Keratinocyte (primary cell): ENCODE results near the gene AFDN. TPM values are rescaled to one million over a fixed set of nuclear protein-coding genes. Genes with fewer than 3 reads are reported as not detected.

Experiments
- DNase-seq: peaks from one replicate; pipeline ENCODE4 v3.0.0-alpha.2; 2011; ENCODE audit warnings: low read depth, missing footprints, low spot score
- FAIRE-seq: peaks from 2 replicates; lab custom pipeline; 2011; peaks lifted over from hg19 to GRCh38; lab: Jason Lieb, UNC
- H2AFZ ChIP-seq: 2 replicates; pipeline ENCODE4 v1.6.0; 2012; ENCODE audit warnings: low read length, control low read depth, inconsistent platforms; ENCODE audit not compliant: control insufficient read depth
- H3K27ac ChIP-seq: 2 replicates; pipeline ENCODE4 v1.5.1; 2011; ENCODE audit warnings: low read length; ENCODE audit not compliant: control insufficient read depth, insufficient read depth
- H3K27me3 ChIP-seq: 3 replicates; pipeline ENCODE4 v1.6.0; 2011; ENCODE audit warnings: low read length; ENCODE audit not compliant: control insufficient read depth, insufficient read depth; ENCODE audit errors: extremely low read depth
- H3K36me3 ChIP-seq, 2 experiments: 2 replicates in 1 of 2; 3 replicates in 1 of 2; pipeline ENCODE4 v1.5.1; 2011; ENCODE audit warnings: low read length in 2 of 2, mild to moderate bottlenecking in 1 of 2; ENCODE audit not compliant: control insufficient read depth in 2 of 2, insufficient read depth in 2 of 2; ENCODE audit errors: extremely low read depth in 1 of 2
- H3K4me1 ChIP-seq: 3 replicates; pipeline ENCODE4 v1.5.1; 2011; ENCODE audit warnings: low read length; ENCODE audit not compliant: control insufficient read depth, insufficient read depth; ENCODE audit errors: extremely low read depth
- H3K4me2 ChIP-seq: 3 replicates; pipeline ENCODE4 v1.6.0; 2011; ENCODE audit warnings: low read depth, low read length; ENCODE audit not compliant: control insufficient read depth, insufficient read depth; ENCODE audit errors: extremely low read depth
- H3K4me3 ChIP-seq, 3 experiments: fragments of 200-600 bp in 1 of 3; sonication (generic) in 1 of 3; 2 replicates in 2 of 3; 3 replicates in 1 of 3; pipeline ENCODE4 v1.5.1; 2011 to 2016; ENCODE audit warnings: low read length in 3 of 3, mild to moderate bottlenecking in 3 of 3, control low read depth in 2 of 3, inconsistent platforms in 1 of 3, low read depth in 1 of 3, mixed read lengths in 1 of 3, mixed run types in 1 of 3, moderate library complexity in 1 of 3; ENCODE audit not compliant: control insufficient read depth in 2 of 3, insufficient read depth in 2 of 3; ENCODE audit errors: extremely low read depth in 1 of 3
- H3K79me2 ChIP-seq: 2 replicates; pipeline ENCODE4 v1.6.0; 2012; ENCODE audit warnings: low read length; ENCODE audit not compliant: control insufficient read depth, insufficient read depth
- H3K9ac ChIP-seq: 3 replicates; pipeline ENCODE4 v1.6.0; 2011; ENCODE audit warnings: low read length; ENCODE audit not compliant: control insufficient read depth, insufficient read depth; ENCODE audit errors: extremely low read depth
- H3K9me1 ChIP-seq: 3 replicates; pipeline ENCODE4 v1.6.0; 2011; ENCODE audit warnings: low read length; ENCODE audit not compliant: control insufficient read depth, insufficient read depth; ENCODE audit errors: extremely low read depth
- H3K9me3 ChIP-seq: 2 replicates; pipeline ENCODE4 v1.5.1; 2012; ENCODE audit warnings: low read depth, low read length; ENCODE audit not compliant: control insufficient read depth
- H4K20me1 ChIP-seq: 3 replicates; pipeline ENCODE4 v1.6.0; 2011; ENCODE audit warnings: low read length; ENCODE audit not compliant: control insufficient read depth, insufficient read depth; ENCODE audit errors: extremely low read depth
- CTCF ChIP-seq, 3 experiments: IDR thresholded peaks in 1 of 3; conservative IDR thresholded peaks in 1 of 3; optimal IDR thresholded peaks in 1 of 3; 2 replicates in 2 of 3; 3 replicates in 1 of 3; pipeline versions ENCODE3 to v1.5.1; 2011; ENCODE audit warnings: low read length in 3 of 3, mild to moderate bottlenecking in 3 of 3, moderate library complexity in 2 of 3, control low read depth in 1 of 3, inconsistent platforms in 1 of 3; ENCODE audit not compliant: insufficient read depth in 2 of 3; ENCODE audit errors: extremely low read depth in 1 of 3
- EZH2 ChIP-seq: IDR thresholded peaks from one replicate; pipeline ENCODE4 v1.6.1; 2012; ENCODE audit warnings: inconsistent platforms, mild to moderate bottlenecking, low read length, moderate library complexity
- dilution Hi-C: fragments of 300-500 bp; cut with MboI; formaldehyde crosslinking; loops from one replicate; pipeline ENCODE4 v1.7.0; 2020; ENCODE audit warnings: low sequenced_read_pairs; ENCODE audit not compliant: extremely low pct_ligation_motif_present
- polyA plus RNA-seq, 5 experiments: library from polyadenylated mRNA; depleted of rRNA in 3 of 5; stranded (reverse) in 3 of 5; stranded (forward) in 1 of 5; unstranded in 1 of 5; fragments of >200 nt; gene quantifications; 1 replicate in 1 of 5; 2 replicates in 3 of 5; 3 replicates in 1 of 5; pipeline versions ENCODE4 v1.2.1 to v1.2.3, GENCODE V29; 2011 to 2012; ENCODE audit warnings: missing spikeins in 2 of 5, low read depth in 1 of 5, low replicate concordance in 1 of 5

Gene AFDN
- polyA plus RNA-seq, 1 donor (not counting 4 experiments of a cell fraction or from before 2014, with no cell fraction given), result 46.5 TPM

GRCh38 chr6:167946604-167947003 lies 119.9 kb downstream of the AFDN start:
- Histone ChIP-seq H3K9ac (no peak overlapping the region), H3K4me2 (no peak overlapping the region), H4K20me1 (no peaks in the 10 kb centered on the region), H3K79me2 (no peaks in the 10 kb centered on the region), H3K9me1 (no peaks in the 10 kb centered on the region), H3K4me1 (no peaks in the 10 kb centered on the region), H3K4me3 (no peak overlapping the region), H3K27ac (no peak overlapping the region), H2AFZ (no peak overlapping the region), H3K9me3 (no peaks in the 10 kb centered on the region), H3K27me3 (no peaks in the 10 kb centered on the region), H3K36me3 (peaks cover 20 to 33% of the 10 kb centered on the region in 2 experiments)
- TF ChIP-seq CTCF (optimal IDR thresholded peaks at IDR 0.05 in 1 of 3, IDR thresholded peaks at IDR 0.05 in 1 of 3, conservative IDR thresholded peaks at IDR 0.05 in 1 of 3; ENCODE audit: extremely low read depth in 1 of 3, insufficient read depth in 2 of 3, low read length in 3 of 3), result no peak
- TF ChIP-seq EZH2, result no peak
- dilution Hi-C loops, result no loop called here
- FAIRE-seq (no peak), DNase-seq (no peak)

DNA sequence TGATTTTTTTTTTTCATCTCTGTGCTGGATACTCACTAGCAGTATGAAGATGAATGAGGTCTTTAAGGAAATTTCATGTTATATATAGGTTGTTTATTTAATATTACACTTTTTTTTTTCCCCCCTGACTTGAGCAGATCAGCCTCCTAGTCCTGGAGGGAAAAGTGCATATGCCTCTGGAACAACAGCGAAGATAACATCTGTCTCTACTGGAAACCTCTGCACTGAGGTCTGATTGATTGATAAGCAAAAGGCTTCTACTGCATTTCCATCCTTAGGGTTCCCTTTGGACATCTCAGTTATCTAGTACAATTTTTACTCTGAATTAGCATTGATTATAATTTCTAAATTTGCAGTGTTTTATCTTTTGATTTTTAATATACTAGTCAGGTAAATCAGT lies 121.0 kb downstream of the AFDN start:
- H3K79me2 ChIP-seq, result no peaks in the 10 kb centered on the region
- no peaks in the 10 kb centered on the region for H3K9me3 ChIP-seq
- H3K9me1 ChIP-seq, result no peaks in the 10 kb centered on the region
- no peak overlapping the region for H3K4me3 ChIP-seq
- H3K27ac ChIP-seq, result no peak overlapping the region
- DNase-seq, result no peak
- H4K20me1 ChIP-seq, result no peaks in the 10 kb centered on the region
- dilution Hi-C loops, result no loop called here
- no peak for FAIRE-seq
- peaks cover 5% of the 10 kb centered on the region for H3K4me1 ChIP-seq
- H3K27me3 ChIP-seq, result no peaks in the 10 kb centered on the region
- no peak overlapping the region for H3K9ac ChIP-seq
- TF ChIP-seq CTCF (optimal IDR thresholded peaks at IDR 0.05 in 1 of 3, IDR thresholded peaks at IDR 0.05 in 1 of 3, conservative IDR thresholded peaks at IDR 0.05 in 1 of 3; ENCODE audit: extremely low read depth in 1 of 3, insufficient read depth in 2 of 3, low read length in 3 of 3), result no peak
- H3K4me2 ChIP-seq, result no peak overlapping the region
- H2AFZ ChIP-seq, result no peak overlapping the region
- peaks cover 25 to 33% of the 10 kb centered on the region in 2 experiments for H3K36me3 ChIP-seq
